ACHN (cell line): ENCODE results near the gene SLC16A2.
"Not testable (repeated sequence)": the region's sequence is repeated elsewhere in the genome, so short reads cannot be mapped to it uniquely, and the experiment has no call there.

Source experiments
- DNase-seq: peaks from one replicate; pipeline ENCODE4 v3.0.0-alpha.2; 2015
- in situ Hi-C: cut with HindIII; loops from 2 replicates; pipeline ENCODE4 v1.10.0; 2017; ENCODE audit warnings: low sequenced_read_pairs, low pct_ligation_motif_present, low pct_unique_long_range_greater_than_20kb

SLC16A2 gene

DNA sequence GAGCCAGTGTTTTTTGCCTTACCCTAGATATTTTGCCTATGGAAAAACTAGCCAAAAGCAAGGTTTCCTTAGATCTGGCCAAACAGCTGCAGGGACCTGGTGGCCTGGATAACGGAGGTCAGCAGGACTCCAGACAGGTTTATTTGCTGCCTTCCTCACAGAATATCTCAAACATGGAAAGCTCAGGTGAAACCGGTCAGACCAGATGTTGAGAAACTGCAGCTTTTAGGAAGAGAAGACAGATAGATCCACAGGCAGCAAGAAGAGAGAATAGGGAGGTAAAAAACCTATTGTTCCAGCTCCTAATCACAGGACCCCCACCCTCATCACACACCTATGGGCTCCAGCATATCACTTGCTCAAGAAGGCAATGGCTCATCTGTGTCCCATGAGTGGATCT is 16.2 kb downstream of the SLC16A2 start:
- in situ Hi-C loops: no loop called here
- no peak for DNase-seq

DNA sequence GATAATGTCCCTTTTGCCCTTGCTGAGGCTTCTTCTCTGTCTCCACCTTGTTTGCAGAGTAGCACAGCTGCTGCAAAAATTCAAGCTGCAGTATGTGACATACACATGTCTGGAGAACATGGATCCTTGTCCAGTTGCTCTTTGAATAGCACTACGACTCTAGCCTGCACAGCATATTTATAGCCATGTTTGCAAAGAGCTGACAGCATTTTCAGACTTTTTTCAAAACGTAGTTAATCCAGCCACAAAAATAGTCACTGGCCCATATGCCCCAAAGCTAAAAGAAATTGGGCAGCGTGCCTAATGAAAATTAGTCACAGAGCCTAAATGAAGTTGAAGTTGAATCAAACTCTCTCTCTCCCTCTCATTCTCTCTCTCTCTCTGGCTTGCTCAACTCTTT is 17.5 kb downstream of the SLC16A2 start:
- DNase-seq: no peak
- in situ Hi-C loops: no loop called here

DNA sequence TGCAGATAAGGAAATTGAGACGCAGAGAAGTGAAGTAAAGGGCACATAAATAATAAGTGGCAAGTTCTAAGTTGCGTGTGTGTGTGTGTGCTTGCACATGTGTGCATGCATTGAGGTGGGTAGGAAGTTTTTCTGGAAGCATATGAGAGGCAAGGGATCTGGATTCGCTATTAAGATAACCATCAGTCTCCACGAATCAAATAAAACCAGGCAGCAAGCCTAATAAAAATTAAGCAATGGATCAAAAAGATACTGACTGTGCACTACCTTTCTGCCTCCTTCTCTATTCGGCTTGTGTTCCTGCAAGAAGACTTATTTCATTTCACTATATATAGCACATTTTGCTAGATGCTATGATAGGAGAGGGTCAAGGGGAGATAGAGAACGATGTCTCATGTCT is 23.8 kb downstream of the SLC16A2 start:
- in situ Hi-C loops: no loop called here
- no peak for DNase-seq

DNA sequence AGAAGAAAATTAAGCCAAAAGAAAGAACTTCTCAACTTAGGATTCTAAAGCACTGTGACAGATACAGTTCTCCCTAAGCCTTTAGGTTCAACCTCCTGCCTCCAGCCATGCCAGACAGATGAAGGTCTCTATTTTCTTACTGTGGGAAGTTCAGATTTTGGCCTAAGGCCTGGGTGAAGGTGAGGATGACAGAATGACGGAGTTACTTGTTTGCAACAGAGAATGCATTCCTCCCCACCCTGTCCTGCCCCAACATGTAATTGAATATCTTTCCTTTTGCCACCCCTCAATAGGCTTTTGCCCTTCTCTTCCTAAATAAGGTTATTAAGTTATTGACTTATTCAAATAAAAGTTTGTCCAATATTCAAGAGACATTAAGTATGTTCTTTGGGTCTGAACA is 25.6 kb downstream of the SLC16A2 start:
- in situ Hi-C loops: no loop called here
- no peak for DNase-seq

DNA sequence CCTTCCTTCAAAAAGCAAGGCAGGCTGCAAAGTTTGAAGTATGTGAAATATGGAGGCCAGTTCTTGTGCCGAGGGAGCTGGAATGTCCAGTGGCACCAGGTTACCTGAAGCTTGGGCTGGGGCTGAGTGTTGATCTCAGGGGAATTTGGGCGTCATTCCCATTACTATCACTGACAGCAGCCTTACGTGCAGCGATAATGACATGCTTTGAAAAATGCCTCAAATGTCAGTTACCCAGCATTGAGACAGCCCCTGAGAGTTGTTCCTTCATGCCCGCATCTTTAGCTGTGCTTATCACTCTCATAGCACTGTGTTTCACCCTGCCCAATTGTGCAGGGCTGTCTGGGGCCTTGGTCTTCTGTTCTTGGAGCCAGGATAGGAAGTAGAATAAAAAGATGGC is 27.4 kb downstream of the SLC16A2 start:
- no peak for DNase-seq
- in situ Hi-C loops: no loop called here

DNA sequence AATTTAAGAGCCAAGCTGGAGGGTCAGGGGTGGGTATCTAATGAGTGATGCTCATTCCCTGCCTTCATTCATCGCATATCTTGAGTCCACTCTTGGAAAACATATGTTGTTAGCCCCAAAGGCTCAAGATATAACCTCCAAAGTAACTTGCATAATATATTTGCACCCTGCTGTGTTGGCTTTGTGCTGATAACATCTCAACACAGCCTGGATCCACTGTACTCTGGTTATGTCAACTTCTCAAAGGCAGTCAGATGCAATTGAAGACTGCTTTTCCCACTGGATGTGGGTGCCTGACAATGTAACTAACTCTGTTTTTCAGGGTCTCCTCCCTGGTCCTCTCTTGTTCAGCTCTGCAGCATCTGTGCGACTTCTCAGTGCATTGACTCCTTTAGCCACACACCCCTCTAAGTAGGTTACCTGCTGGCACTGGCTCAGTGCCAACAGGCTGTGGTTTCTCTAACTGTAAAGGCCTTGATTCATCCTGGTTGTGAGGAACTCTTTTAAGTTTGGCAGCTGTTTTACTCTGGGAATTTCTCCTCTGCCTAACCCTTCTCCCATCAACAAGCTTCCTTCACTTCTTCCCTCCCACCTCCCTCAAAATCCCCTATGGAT is 28.1 kb downstream of the SLC16A2 start:
- no peak for DNase-seq
- in situ Hi-C loops: no loop called here

DNA sequence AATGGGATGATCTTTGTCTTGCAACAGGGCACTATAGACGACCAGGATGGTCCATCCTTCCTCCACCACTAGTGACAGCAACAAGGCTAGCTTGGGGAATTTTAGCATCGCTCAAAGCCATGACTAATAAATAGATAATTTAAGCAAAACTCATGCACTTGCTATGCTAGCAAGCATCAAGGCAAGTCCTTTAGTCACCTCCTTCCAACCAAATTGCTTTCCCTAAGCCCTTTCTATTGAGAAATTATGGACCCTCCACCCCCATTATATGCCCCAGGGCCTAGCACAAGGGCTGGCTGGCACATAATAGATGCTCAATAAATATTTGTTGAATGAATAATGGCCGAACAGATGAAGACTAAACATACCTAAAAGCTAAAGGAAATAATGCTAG is 28.6 kb downstream of the SLC16A2 start:
- in situ Hi-C loops: no loop called here

DNA sequence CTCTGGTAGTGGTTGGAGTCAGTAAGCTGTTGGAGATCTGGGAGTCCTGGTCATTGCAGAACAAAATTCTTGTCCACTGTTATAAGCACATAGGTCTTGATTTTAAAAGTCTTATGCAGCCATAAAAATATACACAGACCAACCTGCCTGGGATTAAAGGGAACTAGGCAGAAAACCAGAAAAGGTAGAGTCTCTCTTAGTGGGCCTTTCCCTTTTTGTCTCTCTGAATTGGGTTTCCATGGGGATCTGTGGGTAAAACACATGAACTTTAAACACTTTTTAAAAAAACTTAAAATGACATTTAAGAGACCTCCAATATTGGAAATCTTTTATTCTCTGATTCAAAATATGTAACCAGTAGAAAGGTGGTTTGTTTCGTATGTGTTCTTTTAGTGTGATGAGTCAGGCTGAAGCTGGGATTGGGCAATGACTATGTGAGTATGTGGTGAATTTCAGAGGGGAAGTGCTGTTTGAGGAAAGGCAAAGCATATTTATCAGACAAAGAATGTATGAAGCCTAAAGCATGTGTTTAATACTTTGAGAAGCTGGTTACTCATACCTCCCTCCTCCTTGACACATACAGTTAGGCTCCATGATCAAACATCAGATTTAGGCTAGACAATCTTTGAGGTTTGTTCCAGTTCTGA is 29.6 kb downstream of the SLC16A2 start:
- DNase-seq: no peak
- in situ Hi-C loops: no loop called here

More for the DNA sequence above, 28.6 kb downstream of the SLC16A2 start:
- no peak for DNase-seq

DNA sequence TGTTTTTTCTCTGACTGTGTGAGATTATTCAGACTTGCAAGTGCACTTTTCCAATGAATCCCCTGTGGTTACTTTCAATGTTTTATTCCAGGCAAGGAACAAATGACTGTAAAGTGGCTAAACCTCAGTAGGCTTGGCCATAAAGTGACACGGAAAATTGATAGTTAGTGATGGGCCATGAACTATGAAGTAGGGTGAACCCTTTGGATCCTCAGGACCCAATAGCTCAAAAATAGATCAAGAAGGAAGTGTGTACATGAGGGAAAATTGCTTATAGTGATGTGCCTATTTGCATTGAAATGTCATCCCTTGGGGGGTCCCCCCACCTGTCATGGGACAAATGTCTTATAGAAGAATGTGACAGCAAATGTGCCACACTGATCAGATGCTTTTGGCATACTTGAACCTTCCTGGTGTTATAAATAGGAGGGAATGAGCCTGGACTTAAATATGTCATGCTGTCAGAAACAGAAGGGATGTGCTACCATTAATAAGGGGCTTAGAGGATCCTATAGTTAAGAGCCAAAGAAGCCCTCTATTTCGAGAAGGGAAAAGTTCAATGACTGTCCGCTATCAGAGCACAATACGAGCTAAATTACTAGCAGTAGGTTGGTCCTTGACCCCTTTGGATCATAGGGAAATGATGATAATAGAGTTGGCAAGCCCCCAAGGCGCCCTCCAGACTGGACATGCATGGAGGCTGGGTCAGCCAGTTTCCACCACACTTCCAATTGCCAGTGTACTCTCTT is 30.3 kb downstream of the SLC16A2 start:
- in situ Hi-C loops: no loop called here
- DNase-seq: no peak

DNA sequence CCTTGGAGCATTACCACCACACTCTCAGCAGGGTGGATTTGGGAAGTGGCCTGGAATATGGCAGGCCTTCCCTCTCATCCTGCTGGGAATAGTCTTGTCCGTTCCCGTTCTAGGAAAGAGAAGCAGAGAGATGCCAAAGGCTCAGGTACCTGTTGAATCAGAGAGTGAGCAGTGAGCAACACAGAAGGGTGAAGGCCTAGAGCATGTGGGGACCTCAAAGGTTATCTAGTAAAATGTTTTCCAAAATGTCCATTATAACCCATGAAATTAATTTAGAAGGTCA is 30.8 kb downstream of the SLC16A2 start:
- DNase-seq: no peak
- in situ Hi-C loops: no loop called here

DNA sequence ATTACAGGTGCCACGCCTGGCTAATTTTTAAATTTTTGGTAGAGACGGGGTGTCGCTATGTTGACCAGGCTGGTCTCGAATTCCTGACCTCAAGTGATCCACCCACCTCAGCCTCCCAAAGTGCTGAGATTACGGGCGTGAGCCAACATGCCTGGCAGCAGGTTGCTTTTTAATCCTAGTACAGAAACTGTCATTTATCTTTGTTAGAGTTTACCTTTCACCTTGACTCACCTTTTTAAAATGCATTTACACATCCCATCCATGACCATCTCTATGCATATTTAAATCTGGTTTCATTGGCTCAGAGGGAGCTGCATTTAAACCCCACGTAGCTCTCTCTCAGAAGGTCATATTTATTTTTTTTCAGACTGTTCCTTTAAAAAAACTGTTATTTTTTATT is 31.9 kb downstream of the SLC16A2 start:
- in situ Hi-C loops: no loop called here
- no peak for DNase-seq

DNA sequence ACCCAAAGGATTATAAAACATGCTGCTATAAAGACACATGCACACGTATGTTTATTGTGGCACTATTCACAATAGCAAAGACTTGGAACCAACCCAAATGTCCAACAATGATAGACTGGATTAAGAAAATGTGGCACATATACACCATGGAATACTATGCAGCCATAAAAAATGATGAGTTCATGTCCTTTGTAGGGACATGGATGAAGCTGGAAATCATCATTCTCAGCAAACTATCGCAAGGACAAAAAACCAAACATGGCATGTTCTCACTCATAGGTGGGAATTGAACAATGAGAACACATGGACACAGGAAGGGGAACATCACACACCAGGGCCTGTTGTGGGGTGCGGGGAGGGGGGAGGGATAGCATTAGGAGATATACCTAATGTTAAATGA is 32.9 kb downstream of the SLC16A2 start:
- in situ Hi-C loops: not testable (repeated sequence)

DNA sequence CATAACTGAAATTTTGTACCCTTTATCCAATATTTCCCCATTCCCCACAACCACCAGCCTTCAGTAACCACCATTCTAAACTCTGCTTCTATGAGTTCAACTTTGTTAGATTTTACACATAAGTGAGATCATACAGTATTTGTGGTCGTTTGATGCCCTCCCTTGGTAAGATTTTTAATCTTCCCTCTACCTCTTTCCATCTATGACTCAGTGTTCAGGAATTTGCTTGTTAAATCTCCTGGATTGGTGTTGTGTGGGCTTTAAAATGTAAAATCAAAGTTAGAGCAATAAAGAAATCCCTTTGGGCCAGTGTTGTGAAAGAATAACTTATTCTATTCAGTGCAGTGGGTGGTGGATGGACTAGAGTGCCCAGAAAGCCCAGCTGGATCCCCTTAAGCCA is 37.4 kb downstream of the SLC16A2 start:
- DNase-seq: peak; percentile 49
- in situ Hi-C loops: no loop called here

More for the DNA sequence above, 32.9 kb downstream of the SLC16A2 start:
- DNase-seq: not testable (repeated sequence)

DNA sequence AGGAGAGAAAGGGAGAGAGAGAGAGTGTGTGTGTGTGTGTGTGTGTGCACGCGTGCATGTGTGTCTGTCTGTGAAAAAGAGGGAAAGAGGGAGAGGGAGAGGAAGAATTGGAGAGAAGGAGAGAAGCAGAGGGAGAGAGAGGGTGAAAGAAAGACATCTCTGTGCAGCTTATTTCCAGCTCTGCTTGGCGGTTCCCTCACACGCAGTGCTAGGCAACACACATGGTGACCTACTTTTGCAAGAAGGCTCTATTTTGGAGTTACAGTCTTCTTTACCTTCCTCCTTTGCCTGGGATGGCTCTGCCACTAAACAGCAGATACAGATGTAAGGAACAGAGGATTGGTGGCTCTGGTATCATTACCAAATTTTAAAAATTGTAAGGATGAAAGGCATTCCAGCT is 40.1 kb downstream of the SLC16A2 start:
- DNase-seq: no peak
- in situ Hi-C loops: no loop called here

DNA sequence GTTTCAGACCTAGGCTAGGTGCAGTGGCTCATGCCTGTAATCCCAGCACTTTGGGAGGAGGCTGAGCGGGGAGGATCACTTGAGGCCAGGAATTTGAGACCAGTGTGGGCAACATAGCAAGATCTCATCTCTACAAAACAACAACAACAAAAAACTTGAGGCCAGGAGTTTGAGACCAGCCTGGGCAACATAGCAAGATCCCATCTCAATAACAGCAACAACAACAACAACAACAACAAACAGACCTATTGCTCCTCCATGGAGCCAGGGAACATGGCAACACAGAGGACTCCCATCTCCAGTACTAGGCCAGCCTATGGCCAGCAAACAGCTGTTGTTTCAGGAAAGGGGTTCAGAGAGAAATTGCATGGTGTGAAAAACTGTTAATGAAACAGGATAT is 43.4 kb downstream of the SLC16A2 start:
- in situ Hi-C loops: no loop called here
- no peak for DNase-seq

DNA sequence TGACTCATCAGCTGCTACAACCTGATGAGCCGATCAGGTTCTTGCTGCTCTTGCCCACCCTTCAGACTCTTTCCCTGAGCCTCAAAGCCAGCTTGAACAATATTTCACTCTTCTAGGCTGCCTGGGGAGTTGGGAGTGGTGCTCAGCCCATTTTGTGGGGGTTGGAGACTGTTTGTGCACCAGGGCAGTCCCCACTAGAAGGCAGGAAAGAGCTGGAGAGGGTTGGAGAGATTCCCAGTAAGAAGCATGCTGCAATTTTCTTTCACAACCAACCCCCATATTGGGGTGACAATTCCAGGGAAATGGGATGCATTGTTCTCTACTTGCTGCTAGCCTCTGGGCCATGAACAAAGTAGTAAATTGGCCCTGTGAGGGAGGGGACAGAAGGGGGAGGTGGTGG is 44.1 kb downstream of the SLC16A2 start:
- in situ Hi-C loops: no loop called here
- DNase-seq: no peak

DNA sequence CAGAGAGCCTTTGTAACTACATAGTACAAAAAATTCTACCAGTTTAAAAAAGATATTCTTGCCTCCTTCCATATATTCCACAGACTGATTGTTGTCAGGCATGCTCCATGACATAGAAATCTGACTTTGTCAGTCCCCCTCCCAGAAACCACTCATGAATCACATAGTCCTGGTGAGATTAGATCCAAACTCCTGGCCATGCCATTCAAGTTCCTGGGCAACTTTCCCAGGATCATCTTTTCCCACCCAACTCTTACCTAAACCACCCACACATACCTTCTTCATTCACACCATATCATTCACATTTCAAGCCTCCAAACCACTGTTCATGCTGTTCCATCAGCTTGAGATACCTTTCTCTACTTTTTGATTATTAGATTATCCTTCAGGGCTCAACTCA is 46.4 kb downstream of the SLC16A2 start:
- DNase-seq: no peak
- in situ Hi-C loops: no loop called here

DNA sequence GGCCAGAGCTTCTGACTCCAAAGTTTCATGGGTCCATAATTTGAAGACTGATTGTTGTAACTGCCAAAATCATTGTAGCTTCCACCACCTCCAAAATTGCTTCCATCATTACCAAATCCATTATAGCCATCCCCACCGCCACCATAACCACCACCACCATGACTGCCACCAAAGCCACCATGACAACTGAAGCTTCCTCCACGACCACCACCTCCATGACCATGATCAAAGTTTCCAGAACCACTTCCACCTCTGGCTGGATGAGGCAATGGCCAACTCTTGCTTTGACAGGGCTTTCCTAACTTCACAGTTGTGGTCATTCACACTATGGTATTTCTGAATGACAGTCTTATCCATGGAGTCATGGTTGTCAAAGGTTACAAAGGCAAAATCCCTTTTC is 51.8 kb downstream of the SLC16A2 start:
- in situ Hi-C loops, DNase-seq: not testable (repeated sequence)

DNA sequence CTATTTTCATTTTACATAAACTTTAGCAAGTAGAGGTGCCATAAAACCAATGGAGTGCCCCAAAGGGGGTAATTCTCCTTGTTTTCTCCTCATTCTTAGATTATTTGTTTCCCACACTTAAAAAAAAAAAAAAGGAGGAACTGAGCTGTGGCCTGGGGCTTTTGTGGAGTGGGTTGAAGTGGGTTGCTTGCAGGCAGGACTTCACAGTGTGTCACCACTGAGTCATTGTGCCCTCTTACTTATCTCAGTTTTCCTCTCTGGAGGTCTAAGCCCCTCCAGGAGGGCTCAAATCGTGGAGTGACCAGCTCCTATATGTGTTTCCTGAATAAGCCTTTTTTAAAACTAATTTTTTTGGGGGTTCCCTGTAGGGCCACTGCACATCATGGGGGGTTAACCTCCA is 69.0 kb downstream of the SLC16A2 start:
- DNase-seq: no peak
- in situ Hi-C loops: no loop called here

DNA sequence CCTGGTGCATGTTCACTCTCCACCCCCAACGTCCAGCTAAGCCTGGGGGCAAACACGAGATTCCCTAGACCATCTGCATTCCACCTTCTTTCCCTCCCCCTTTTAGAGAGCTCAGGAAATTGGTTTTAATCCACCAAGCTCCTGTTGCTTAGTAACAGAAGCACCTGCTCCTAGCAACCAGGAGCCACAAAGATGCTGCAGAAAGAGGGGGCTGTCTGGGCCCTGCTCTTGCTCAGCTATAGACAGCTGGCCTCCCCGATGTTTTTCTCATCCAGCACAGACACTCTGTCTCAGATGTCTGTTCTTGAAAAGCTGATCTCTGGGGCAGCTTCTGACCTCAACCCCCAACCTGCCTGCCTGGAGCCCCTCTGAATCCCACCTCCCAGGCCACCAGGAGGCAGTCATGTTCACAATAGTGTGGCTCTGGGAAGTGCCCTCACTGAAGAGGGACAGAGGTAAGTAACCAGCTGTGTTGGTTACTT is 71.5 kb downstream of the SLC16A2 start:
- DNase-seq: no peak
- in situ Hi-C loops: no loop called here
